Ishikawa (cell line): ENCODE results near the gene ALOX12B.

ENCODE experiments used
- CEBPB ChIP-seq: IDR thresholded peaks from 2 replicates; pipeline ENCODE4 v1.6.1; 2012
- CREB1 ChIP-seq: IDR thresholded peaks from 2 replicates; pipeline ENCODE4 v1.6.1; 2012; ENCODE audit warnings: low read depth
- EP300 ChIP-seq: IDR thresholded peaks from 2 replicates; pipeline ENCODE4 v1.6.1; 2012; ENCODE audit warnings: borderline replicate concordance
- RAD21 ChIP-seq: IDR thresholded peaks from 2 replicates; pipeline ENCODE4 v1.6.1; 2012; ENCODE audit warnings: low read depth
- TAF1 ChIP-seq: IDR thresholded peaks from 2 replicates; pipeline ENCODE4 v1.6.1; 2012; ENCODE audit warnings: low read depth, mild to moderate bottlenecking
- TCF12 ChIP-seq: IDR thresholded peaks from 2 replicates; pipeline ENCODE4 v1.6.1; 2012; ENCODE audit warnings: low read depth
- YY1 ChIP-seq: IDR thresholded peaks from 2 replicates; pipeline ENCODE4 v1.6.1; 2012; ENCODE audit warnings: low read depth
- TF ChIP-seq, protein P1 (sequence below): IDR thresholded peaks from 2 replicates; pipeline ENCODE4 v1.6.1; 2012
- TF ChIP-seq, protein P2 (sequence below): IDR thresholded peaks from 2 replicates; pipeline ENCODE4 v1.6.1; 2012; ENCODE audit warnings: low read depth, mild to moderate bottlenecking

DNA sequence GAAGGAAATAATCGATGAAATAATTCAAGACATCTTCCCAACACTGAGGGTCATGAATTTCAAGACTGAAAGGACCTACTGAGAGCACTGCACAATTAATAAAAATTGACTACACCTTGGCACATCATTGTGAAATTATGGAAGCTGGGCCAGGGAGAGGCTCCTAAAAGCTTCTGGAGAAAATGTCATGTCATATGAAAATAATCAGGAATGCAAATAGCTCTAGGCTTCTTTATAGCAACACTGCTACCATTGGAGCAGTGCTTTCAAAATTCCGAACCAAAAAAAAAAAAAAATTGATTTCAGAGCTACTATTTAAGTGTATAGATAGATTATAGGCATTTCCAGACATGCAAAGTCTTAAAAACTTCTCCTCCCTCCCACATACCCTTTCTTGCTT lies 55.1 kb downstream of the ALOX12B start:
- TF ChIP-seq, protein P1, sequence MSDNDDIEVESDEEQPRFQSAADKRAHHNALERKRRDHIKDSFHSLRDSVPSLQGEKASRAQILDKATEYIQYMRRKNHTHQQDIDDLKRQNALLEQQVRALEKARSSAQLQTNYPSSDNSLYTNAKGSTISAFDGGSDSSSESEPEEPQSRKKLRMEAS, result no peak
- TF ChIP-seq RAD21 (no peak), TAF1 (no peak), TCF12 (no peak), CREB1 (no peak), CEBPB (no peak), EP300 (no peak), YY1 (no peak)
- TF ChIP-seq, protein P2, sequence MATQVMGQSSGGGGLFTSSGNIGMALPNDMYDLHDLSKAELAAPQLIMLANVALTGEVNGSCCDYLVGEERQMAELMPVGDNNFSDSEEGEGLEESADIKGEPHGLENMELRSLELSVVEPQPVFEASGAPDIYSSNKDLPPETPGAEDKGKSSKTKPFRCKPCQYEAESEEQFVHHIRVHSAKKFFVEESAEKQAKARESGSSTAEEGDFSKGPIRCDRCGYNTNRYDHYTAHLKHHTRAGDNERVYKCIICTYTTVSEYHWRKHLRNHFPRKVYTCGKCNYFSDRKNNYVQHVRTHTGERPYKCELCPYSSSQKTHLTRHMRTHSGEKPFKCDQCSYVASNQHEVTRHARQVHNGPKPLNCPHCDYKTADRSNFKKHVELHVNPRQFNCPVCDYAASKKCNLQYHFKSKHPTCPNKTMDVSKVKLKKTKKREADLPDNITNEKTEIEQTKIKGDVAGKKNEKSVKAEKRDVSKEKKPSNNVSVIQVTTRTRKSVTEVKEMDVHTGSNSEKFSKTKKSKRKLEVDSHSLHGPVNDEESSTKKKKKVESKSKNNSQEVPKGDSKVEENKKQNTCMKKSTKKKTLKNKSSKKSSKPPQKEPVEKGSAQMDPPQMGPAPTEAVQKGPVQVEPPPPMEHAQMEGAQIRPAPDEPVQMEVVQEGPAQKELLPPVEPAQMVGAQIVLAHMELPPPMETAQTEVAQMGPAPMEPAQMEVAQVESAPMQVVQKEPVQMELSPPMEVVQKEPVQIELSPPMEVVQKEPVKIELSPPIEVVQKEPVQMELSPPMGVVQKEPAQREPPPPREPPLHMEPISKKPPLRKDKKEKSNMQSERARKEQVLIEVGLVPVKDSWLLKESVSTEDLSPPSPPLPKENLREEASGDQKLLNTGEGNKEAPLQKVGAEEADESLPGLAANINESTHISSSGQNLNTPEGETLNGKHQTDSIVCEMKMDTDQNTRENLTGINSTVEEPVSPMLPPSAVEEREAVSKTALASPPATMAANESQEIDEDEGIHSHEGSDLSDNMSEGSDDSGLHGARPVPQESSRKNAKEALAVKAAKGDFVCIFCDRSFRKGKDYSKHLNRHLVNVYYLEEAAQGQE, result no peak
